Stimulated activated CD4-positive, alpha-beta T cell treated with anti-CD3 and anti-CD28 coated beads, Interleukin-4, amount 100 ng/mL, for 48 hours (primary cell): ENCODE results near the gene DNASE1L2.

ENCODE experiments used
- DNase-seq, 2 donors: peaks; one replicate each; pipeline ENCODE4 v3.0.0-alpha.2; 2020; ENCODE audit warnings: low read depth in 2 of 2

DNASE1L2 gene

DNA sequence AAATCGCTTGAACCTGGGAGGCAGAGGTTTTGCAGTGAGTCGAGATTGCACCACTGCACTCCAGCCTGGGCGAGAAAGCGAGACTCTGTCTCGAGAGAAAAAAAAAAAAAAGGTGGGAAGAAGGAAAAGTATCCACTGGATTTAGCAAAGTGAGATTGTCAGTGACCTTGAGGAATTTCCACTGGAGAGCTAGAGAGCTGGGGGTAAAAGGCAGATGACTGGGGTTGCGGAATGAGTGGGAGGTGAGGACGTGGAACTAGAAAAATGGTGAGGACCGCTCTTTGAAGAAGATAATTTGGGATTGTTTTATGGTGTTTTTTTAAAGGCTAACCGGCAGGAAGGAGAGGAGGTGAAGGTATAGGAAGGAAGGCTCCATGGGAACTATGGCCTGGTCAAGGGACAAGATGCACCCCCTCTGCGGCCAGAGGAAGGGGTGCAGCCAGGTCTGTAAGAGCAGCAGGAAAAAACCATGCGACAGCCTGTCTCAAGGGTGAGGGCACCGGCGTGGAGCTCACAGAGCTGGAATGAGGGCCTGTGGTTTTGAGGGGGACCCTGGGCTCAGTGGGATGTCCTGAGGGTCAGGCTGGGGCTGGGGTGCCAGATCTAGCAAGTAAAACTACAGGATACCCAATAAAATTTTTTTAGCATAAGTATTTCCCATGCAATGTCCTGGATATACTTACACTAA lies 31.7 kb upstream of the DNASE1L2 start:
- DNase-seq = no peak

DNA sequence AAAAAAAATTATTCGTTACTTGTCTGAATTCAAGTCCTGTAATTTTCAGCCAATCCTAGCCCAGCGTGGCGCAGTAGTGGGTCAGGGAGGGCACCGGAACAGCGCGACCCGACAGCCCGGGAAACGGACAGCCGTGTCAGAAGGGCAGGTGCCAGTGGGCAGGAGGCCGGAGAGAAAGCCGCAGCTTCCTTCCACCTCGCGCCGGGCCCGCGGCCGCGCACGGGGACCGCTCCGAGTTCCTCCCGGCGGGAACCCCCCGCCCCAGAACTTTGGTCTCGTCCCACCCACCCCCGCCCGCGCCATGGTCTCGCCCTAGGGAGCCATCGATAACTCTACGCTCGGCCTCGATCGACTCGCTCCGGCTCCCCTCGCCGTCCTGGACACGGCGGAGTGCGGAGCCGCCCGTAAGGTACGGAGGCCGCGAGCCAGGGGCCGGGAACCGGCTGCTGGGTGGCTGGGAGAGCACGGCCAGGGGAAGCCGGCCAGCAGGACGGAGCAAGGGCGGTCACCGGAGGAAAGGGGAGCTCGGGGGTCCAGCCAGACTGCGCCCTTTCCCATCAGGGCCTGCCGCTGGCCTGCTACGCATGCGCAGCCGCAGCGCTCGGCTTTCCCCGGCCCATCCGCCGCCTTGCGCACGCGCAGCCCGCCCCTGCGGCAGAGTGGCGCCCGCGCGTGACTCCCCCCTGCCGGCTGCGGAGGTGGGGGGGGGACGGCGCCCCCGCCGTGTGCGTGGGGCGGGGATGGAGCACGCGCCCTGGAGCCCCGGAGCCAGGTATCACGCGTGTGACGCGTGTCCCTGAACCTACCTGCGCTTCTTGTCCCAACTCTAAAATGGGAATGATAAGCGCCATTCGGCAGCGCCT lies 30.9 kb upstream of the DNASE1L2 start, which contains the start of gene MLST8:
Gene MLST8 (plus strand): TSS at position 351 of the 863 bp plus-strand sequence. CDS start 632 bp downstream, outside the sequence.
- DNase-seq = peak; percentile 76 to 81

DNA sequence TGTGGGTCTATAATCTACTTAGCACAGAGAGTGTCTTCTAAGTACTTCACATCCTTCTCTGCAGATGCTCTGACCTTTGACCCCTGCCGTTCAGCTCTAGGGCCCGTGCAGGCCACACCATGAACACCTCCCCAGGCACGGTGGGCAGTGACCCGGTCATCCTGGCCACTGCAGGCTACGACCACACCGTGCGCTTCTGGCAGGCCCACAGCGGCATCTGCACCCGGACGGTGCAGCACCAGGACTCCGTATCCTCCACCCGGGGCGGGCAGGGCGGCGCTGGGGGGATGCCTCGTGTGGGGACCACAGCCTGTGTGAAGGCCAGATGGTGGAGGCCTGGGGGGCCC lies 30.3 kb upstream of the DNASE1L2 start:
- no peak for DNase-seq

DNA sequence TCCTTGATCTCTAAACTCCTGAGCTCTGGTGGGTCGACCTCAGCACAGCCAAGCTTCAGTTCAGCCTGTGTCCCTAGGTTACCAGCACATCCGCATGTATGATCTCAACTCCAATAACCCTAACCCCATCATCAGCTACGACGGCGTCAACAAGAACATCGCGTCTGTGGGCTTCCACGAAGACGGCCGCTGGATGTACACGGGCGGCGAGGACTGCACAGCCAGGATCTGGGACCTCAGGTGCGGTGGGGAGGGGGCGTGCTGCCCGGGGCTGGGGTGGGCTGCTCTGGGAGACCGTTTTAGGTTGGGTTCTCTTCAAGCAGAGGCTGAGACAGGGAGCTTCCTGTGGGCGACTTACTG lies 29.8 kb upstream of the DNASE1L2 start:
- DNase-seq = no peak

DNA sequence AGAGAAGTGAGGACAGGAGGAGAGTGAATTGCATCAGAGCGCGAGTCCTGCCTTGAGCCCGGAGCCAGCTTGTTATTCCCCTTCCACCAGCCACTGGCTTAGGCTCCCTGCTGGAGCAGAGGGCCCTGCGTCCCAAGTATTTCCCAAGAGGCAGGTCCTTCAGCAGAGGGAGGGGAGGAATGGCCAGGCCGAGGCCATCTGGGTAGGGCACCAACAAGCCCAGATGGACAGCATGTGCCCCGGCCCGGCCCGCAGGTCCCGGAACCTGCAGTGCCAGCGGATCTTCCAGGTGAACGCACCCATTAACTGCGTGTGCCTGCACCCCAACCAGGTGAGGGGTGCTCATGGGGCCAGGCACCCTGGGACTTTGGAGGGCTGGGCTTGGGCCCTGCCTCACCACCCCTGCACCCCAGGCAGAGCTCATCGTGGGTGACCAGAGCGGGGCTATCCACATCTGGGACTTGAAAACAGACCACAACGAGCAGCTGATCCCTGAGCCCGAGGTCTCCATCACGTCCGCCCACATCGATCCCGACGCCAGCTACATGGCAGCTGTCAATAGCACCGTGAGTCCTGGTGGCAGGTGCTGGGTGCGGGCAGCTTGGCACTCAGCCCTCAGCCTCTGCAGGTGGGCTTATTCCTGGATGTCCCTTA lies 29.3 kb upstream of the DNASE1L2 start:
- DNase-seq = no peak

DNA sequence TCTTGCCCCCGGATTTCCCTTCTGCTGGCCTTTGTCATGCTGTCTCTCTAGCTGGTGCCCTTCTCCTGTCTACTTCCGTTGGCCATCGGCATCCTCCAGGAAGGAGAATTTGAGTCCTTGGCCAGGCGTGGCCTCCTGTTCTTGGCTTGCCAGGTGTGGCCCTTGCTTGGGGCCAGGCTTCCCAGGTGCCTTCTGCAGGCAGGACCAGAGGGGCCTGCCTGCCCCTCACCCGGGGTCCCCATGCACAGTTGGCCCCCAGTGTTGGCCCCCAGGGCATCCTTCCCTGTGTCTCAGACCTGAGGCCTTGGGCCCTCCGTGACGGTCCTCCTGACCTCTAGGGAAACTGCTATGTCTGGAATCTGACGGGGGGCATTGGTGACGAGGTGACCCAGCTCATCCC lies 28.4 kb upstream of the DNASE1L2 start:
- no peak for DNase-seq

DNA sequence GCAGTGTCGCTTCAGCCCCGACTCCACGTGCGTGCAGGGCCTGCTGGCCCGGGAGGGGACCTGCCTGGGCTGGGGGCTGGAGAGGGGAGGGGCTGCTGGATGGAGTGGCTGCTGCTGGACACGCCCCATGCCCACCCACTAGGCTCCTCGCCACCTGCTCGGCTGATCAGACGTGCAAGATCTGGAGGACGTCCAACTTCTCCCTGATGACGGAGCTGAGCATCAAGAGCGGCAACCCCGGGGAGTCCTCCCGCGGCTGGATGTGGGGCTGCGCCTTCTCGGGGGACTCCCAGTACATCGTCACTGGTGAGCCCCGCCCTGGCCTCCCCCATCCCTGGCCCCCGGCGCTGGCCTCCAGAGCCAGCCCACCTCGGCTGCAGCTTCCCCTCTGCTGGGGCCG lies 27.9 kb upstream of the DNASE1L2 start:
- no peak for DNase-seq

DNA sequence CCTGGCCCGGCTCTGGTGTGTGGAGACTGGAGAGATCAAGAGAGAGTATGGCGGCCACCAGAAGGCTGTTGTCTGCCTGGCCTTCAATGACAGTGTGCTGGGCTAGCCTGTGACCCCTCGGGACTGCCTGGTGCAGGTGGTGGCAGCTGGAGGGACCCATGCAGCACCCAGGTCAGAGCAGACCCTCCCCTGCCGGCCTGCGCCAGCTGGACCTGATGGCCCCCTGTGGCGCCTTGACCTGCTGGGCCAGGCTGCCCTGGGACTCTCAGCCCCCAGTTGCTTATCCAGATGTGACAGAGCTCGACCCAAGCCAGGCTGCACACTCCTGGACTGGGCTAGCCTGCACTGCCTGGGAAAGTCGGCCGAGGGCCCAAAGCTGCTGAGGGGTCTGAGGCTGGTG lies 27.5 kb upstream of the DNASE1L2 start:
- no peak for DNase-seq

DNA sequence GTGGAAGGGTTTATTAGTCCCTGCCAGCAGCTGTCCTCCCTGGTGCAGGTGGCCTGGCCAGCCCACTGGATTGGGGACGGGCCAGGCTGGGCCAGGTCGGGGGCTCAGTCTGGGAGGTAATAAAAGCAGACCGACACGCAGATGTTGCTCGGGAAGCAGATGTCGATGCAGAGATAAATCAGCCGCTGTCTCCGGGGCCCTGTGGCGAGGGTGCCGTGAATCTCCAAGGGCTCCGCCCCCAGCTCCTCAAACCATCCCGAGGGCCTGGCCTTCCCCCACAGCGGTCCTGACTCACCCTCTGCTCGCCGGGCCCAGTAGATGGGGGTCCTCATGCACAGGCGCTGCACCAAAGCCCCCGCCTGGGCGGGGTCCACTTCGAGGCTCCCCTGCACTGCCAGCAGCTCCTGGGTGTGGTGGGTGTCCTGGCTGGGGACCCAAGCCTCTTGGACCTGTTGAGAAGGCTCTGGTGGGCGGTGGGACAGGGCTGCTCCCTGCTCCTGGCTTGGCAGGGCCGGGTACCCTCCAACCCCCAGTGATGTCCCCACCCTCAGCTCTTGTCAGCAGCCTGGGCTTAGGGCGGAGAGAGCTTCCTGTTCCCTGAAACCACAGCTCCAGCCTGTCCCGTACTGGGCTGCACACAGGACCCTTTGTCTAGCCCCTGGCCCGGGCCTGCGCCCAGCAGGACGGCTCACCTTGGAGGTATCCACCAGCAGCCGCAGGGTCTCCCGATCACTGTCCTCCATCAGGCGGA lies 26.8 kb upstream of the DNASE1L2 start:
- DNase-seq = no peak

DNA sequence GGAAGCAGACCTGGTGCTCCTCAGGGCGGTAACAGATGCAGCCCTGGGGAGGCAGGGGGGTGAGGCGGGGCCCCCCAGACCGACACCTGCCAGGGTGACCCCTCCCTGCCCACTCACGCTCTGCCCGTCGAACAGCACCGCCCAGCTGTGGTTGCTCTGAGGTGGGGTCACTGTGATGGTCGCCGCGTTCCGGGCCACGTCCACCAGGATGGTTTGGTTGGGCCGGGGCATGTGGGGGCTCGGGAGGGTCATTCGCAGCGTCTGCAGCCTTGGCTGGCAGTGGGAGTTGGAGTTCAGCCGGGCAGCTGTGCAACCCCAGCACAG lies 26.3 kb upstream of the DNASE1L2 start:
- DNase-seq = no peak

DNA sequence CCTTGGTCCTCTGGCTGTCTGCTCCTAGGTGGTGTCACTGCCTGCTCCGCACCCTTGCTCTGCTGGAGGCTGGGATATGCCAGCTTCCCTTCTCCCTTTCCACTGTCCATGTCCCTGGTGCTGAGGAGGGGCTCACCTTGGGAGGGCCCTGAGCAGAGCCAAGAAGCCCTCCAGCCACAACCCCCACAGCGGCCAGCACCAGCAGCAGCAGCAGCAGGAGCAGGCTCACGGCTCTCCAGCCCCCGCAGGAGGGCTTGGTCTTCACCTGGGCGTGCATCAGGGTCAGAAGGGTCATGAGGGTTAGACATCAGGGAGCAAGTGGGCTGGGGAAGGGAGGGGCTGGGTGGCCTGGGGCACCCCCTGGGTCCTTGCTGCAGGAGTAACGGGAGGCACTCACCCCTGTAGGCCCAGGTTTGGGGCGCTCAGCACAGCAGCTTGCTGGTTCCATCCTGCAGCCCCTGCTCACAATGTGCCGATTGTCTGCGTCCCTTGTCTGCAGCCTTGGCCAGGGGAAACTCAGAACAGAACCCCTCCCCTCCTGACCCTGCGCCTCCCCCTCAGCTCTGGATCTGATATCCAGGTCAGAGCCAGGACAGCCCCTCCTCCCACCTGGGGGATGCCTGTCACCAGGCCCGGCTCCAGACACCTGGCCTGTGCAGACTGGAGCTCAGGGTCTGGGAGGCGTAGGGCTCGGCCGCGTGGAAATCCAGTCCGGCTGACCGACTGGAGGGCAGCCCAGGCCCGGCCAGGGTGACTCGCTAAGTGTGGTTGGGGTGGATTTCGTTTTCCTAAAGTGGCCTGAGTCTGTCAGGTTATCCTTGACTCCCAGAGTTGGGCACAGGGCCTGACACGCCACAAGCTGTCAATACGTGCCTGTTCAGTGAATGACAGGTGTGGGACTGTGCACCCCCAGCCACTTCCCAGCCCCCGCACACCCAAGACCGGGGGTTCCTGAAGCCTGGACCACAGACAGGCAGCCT lies 25.6 kb upstream of the DNASE1L2 start, which contains the start of gene BRICD5:
Gene BRICD5 (minus strand): TSS at position 478 of the 980 bp plus-strand sequence. CDS start 30 bp downstream, at position 448.
- no peak for DNase-seq

DNA sequence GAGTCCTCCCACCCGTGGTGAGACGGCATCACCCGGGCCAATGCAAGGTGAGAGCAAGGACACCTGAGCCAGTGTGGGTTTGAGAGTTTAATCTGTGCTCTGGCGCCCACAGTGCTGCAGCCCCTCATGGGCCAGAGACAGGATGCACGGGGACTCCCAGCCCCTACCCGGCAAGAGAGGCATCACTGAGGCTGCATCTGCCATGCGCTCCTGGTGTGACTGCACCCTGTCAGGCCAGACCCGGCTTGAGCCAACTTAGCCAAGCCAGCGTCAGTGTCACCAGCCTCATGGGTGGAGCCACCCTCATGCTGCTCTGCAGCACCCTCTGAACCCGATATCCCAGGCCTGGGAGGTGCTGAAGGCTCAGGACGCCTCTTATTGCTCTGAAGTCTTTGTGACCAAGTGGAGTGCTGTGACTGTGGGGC lies 24.3 kb upstream of the DNASE1L2 start:
- no peak for DNase-seq

DNA sequence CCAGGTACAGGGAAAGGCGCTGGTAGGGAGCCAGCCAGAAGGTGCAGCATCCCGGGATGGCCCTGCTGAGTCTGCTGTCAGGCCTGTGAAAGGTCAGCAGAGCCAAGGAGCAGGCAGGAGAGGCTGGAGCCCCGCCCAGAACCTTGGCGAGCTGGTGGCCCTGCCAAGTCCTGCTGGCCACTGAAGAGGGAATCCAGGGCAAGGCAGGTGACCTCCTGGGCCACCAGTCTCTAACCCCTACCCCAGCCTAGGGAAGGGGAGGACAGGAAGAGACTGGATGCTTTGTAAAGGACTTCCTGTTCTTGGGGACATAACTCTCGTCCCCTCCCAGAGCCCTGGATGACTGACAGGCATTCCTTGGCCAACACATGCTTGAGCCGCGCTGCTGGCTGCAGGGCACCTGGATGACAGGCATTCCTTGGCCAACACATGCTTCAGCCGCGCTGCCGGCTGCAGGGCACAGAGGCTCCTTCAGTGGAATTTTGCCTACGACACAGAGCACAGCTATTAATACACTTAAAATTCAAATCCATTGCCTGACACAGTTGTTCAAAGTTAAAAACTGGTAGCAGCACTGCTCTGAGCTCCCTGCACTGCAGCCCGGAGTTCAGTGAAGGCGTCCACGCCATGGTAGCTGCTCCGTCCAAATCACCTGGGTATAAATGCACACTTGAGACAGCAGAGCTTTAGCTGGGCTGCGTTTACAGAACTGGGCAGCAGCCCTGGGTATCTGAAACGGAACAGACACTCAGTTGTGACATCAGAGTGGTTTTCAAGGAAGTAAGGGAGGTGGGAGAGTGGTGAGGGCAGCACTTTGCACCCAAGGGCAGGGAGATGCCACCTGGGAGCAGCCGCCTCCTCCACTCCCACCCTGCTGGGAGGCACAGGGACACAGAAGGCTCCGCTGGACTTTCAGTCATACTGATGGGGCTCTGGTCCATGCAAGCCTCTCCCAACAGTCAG lies 23.6 kb upstream of the DNASE1L2 start:
- DNase-seq = no peak

DNA sequence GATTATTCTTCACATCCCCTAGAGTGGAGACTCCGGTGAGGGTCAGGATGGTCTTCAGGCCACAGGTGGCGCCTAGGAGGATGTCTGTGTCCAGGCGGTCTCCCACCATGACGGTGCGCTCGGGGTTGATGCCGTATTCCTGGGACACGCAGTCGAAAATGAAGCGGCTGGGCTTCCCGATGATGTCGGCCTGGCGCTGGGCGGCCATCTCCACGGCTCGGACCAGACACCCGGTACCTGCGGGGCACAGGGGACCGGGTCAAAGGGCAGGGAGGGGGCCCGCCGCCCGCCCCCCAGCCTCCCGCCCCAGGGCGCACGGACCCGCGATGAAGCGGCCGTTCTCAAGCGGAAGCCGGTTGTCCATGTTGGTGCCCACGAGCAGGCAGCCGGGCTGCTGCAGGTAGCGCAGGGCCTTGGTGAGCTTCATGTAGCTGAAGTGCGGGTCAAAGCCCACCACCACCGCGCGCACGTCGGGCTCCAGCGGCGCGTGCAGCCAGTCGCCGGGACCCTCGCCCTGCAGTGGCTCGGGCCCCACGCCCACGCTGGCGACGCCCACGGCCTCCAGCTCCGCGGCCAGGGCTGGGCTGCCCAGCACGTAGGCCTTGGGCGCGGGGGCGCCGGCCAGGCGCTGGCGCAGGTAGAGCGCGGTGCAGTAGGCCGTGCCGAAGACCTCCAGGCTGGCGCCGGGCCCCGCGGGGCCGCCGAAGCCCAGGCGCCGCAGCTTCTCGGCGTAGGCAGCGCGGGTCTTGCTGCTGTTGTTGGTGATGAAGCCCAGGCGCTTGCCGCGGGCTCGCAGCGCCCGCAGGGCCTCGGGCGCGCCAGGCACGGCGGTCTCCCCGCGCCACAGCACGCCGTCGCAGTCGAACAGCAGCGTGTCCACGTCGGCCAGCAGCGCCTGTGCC lies 22.2 kb upstream of the DNASE1L2 start:
- no peak for DNase-seq

DNA sequence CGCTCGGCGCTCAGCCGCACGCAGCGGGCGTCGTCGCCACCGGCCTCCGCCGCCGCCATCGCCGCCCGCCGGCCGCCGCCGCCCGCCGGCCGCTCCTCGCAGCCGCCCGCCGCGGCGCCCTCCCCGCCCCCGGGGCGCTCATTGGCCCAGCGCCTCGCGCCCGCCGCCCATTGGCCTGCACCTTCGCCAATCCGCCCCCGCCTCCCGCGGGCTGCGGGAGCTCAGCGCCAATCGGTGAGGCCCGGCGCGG lies 21.6 kb upstream of the DNASE1L2 start, which contains the start of gene PGP:
Gene PGP (minus strand): TSS at position 122 of the 250 bp plus-strand sequence. CDS start 63 bp downstream, at position 59.
- no peak for DNase-seq

DNA sequence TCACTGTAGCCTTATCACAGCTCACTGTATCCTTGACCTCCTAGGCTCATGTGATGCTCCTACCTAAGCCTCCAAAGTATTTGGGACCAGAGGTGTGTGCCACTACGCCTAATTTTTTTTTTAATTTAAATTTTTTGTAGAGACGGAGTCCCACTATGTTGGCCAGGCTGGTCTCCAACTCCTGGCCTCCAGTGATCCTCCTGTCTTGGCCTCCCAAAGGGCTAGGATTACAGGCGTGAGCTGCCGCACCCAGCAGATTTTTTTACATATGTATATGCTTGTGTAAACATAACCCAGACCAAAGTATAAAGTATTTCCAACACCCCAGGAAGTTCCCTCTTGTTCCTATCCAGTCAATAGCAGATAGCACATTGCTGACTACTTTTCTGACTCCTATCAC lies 19.9 kb upstream of the DNASE1L2 start:
- no peak for DNase-seq

DNA sequence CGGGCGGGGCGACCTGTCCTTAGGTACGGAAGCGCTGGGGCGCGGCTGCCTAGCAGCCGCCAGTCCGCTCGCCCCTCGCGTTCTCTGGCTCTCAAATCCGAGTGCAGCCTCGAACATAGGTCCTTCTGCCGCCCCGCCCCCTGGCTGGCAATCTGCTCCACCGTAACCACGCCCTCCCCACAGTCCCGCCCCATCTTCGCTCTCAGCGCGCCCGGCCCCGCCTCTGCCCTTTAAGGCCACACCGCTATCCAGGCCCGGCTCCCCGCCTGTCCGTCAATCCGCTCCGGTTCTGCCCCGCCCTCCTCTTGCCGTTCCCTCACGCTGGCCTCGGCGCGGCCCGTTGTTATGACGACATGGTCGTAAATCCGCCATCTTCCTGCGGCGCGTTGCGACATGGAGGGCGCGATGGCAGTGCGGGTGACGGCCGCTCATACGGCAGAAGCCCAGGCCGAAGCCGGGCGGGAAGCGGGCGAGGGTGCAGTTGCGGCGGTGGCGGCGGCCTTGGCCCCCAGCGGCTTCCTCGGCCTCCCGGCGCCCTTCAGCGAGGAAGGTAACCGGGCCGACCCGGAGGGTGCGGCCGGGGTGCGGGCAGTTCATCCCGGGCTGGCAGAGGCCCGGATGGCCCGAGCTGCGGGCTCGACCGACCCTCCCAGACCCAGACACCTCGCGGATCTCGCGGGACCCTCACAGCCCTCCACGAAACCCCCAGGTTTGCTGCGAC lies 12.9 kb upstream of the DNASE1L2 start, which contains the start of gene E4F1:
Gene E4F1 (plus strand): TSS at position 371 of the 721 bp plus-strand sequence. CDS start 23 bp downstream, at position 394.
- peak; percentile 99 to 100 for DNase-seq

DNA sequence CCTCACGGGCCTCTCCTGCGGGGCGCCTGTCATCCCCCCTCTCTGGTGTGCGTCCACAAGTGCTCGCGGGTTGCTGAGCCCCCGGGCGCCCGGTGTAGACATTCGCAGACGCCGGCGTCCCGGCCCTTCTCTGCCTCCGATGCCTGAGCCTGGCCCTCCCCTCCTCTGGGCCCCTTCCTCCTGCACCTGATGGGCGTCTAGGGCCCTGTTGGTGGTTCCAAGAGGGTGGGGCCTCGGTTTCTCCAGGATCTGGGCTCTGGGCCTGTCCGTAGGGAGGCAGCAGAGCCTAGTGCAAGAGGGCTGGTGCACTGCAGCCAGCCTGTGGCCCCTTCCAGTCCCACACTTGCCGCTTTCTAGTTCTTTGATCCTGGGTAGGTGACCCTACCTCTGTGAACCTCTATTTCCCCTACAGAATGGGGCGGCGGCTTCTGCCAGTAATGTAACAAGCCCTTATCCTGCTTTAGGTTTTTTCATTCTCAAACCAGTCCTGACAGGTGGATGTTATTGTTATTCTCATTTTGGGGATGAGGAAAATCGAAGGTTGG lies 12.2 kb upstream of the DNASE1L2 start:
- DNase-seq = no peak
